HG03378 (cell line): ENCODE measurements around the gene GGPS1.
"Not testable (repeated sequence)": the region's sequence is repeated elsewhere in the genome, so short reads cannot be mapped to it uniquely, and the experiment has no call there.

ENCODE experiments used
- ATAC-seq: cut with Tn5 transposase; IDR thresholded peaks from one replicate; pipeline ENCODE4 v1.9.1; 2021; ENCODE audit warnings: mild to moderate bottlenecking, moderate library complexity; ENCODE audit not compliant: unreplicated experiment

The GGPS1 gene

DNA sequence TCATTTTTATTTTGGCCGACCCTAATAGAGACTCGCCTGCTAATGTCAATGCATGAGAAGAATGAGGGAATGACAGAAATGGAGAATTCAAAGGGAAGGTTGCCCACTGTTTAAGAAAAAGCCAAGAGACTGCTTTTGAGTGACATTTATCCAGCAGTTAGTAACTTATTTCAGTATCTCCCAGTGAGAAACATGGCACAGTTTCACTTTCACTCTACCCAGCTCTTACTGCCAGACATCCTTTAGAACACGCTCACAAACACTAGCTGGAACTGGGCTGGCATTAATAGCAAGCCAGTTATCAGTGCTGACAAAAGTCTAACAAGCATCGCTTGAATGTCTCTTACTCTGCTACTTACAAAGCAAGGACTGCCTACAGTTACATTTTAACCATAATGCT lies 8.5 kb downstream of the GGPS1 start:
- ATAC-seq, result no peak

GRCh38 chr1:235339746-235340145 lies 11.4 kb downstream of the GGPS1 start:
- ATAC-seq, result no peak

DNA sequence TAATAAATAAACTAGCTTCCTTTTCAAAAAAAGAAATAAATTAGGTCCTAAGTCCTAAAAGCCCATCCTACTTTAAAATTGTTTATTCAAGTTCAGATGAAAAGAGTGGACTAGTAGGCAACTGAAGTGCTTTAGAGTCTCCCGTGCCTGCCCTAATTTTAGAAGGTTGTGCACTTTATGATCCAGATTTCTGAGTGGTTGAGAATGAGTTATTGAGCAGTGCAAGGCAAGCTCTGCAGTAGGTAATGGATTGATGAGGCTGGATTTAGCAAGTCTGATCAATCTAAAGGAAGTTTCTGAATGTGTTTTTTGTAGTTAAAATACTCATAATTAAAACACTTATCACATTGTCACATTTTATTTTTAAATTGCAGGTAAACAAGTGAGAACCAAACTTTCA lies 13.0 kb downstream of the GGPS1 start:
- ATAC-seq, result no peak

DNA sequence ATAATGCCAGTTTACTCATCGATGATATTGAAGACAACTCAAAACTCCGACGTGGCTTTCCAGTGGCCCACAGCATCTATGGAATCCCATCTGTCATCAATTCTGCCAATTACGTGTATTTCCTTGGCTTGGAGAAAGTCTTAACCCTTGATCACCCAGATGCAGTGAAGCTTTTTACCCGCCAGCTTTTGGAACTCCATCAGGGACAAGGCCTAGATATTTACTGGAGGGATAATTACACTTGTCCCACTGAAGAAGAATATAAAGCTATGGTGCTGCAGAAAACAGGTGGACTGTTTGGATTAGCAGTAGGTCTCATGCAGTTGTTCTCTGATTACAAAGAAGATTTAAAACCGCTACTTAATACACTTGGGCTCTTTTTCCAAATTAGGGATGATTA lies 13.7 kb downstream of the GGPS1 start:
- ATAC-seq, result no peak

GRCh38 chr1:235342471-235342870 lies 14.1 kb downstream of the GGPS1 start:
- no peak for ATAC-seq

DNA sequence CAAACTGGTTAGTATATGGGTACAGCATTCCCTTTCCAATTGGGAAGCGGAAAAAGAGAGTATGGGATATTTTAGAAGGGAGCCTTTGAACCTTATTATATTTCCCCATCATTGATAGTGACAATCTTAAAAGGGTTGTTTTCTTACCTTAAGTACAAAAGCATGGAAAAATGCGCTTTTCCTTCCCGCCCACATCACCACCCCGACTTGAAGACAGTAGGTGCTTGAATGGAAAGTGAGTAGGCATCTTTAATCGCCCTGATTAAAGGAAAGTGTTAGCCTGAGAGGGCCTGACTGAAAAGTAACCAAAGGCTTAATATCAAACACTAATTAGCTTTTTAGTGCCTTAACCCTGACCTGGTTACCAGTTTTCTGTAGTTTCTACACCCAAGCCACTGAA lies 15.4 kb downstream of the GGPS1 start:
- no peak for ATAC-seq

GRCh38 chr1:235351441-235351840 lies 23.1 kb downstream of the GGPS1 start:
- ATAC-seq, result no peak

- no peak for ATAC-seq
These were observed 23.5 kb downstream of the GGPS1 start for GRCh38 chr1:235351898-235352297.

- ATAC-seq, result no peak
These were observed 29.4 kb downstream of the GGPS1 start for GRCh38 chr1:235357485-235358373.

- no peak for ATAC-seq
These were observed 30.5 kb downstream of the GGPS1 start for GRCh38 chr1:235358899-235359298.

GRCh38 chr1:235364189-235364588 lies 35.8 kb downstream of the GGPS1 start:
- ATAC-seq, result not testable (repeated sequence)

- no peak for ATAC-seq
These were observed 37.9 kb downstream of the GGPS1 start for GRCh38 chr1:235366286-235366685.

DNA sequence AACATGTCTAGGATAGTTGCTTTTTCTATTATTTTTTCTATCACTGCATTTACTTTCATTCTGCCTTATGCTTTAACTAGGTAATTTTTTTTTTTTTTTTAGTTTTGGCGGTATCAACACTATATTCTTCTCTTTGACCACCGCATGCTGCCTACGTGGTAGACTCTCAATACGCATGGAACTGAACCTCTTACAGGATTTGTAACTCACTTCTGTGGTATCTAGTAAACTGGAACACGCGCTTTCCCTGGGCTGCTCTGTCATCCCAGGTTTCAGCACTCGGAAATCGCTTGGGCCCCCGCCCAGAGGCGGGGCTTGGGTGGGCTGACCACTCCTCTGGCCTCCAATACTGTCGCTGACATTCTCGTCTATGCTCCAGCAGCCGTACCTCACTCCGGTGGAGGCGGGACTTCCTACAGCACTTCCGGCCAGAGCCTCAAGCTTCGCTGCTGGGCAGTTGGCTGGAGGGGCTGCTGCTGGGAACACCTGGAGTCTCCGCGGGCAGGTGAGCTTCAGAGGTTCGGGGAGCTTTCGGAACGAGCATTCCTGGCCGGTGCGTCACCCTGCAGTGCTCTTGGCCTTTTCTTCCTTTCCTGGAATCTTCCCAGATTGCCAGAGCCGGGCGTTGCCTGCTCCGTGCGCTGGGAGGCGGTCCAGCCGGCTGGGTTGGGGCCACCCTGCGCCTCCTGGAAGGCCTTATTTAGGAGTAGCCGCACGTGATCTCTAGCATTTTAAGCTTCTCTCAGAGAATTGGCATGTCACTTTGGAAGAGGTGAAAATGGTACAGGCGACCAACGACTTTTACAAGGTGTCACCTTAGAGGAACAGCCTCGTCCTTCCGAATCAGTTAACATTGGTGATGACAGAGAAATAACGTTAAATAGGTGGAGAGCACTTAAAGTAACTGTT lies 38.9 kb downstream of the GGPS1 start, which contains the start of gene TBCE:
TSS of gene TBCE (plus strand) at position 428 of the 909 bp plus-strand sequence. CDS start 12,623 bp downstream, outside the sequence.
- peak; percentile 100 for ATAC-seq

DNA sequence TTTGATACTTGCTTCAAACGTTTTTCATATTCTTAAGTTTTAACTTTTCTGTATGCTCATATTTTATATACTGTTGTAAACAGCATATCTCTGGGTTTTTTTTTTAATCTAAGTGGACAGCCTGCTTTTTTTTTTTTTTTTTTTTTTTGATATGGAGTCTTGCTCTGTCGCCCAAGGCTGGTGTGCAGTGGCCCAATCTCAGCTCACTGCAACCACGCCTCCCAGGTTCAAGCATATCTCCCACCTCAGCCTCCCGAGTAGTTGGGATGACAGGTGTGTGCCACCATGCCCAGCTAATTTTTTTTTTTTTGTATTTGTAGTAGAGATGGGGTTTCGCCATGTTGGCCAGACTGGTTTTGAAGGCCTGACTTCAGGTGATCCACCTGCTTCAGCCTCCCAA lies 40.1 kb downstream of the GGPS1 start:
- ATAC-seq, result no peak

DNA sequence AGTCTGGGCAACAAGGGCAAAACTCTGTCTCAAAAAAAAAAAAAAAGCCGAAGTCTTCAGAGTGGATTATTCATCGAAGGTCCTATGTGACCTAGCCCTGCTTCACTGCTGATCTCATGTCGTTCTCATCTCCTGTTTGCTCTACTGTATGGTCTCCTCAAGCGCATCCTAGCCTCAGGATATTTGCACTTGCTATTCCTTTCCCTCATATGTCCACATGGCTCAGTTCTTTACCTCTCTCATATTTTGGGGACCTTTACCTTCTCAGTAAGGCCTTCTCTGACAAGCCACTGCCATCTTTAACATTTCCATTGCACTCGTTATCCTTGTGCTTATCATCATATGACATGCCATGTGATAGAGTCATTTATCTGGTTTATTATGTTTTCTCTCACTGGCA lies 41.4 kb downstream of the GGPS1 start:
- no peak for ATAC-seq

DNA sequence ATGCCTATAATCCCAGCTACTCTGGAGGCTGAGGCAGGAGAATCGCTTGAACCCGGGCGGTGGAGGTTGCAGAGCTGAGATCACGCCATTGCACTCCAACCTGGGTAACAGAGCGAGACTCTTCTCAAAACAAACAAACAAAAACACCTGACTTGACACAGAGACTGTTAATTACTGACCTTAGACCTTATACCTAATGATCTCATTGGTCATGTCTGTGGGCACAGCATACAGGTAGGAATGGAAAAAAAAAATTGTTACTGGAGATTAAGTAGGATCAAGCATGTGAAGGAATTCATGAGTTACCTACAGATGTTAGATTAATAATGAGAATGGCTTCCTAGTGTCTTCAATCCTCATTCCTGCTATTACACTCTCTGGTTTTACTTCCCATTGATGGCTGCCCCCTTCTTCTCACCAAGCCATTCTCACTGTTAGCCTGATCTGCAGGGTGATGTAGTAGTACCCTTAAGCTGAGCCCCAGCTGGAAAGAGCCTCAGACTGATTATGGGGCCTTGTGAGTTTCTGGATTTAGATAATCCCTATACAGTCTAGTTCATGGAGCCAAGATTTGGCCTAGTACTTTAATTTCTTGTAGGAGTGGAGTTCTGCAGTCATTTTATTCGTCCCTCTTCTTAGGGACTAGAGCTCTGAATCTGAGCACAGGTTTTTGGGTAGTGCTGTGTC lies 47.7 kb downstream of the GGPS1 start:
- no peak for ATAC-seq

DNA sequence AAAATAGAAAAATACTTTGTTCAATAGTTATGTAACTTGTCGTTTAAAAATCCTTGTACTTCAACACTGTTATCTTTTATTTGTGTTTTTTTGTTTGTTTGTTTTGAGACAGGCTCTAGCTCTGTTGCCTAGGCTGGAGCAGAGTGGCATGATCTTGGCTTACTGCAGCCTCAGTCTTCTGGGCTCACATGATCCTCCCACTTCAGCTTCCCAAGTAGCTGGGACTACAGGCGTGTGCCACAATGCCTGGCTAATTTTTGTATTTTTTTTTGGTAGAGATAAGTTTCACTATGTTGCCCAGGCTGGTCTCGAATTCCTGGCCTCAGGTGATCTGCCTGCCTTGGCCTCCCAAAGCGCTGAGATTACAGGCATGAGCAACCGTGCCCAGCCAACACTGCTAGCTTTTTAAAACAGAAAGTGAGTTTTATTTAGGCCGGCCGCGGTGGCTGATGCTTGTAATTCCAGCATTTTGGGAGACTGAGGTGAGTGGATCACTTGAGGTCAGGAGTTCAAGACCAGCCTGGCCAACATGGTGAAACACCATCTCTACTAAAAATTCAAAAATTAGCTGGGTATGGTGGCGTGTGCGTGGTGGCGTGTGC lies 49.9 kb downstream of the GGPS1 start:
- not testable (repeated sequence) for ATAC-seq

DNA sequence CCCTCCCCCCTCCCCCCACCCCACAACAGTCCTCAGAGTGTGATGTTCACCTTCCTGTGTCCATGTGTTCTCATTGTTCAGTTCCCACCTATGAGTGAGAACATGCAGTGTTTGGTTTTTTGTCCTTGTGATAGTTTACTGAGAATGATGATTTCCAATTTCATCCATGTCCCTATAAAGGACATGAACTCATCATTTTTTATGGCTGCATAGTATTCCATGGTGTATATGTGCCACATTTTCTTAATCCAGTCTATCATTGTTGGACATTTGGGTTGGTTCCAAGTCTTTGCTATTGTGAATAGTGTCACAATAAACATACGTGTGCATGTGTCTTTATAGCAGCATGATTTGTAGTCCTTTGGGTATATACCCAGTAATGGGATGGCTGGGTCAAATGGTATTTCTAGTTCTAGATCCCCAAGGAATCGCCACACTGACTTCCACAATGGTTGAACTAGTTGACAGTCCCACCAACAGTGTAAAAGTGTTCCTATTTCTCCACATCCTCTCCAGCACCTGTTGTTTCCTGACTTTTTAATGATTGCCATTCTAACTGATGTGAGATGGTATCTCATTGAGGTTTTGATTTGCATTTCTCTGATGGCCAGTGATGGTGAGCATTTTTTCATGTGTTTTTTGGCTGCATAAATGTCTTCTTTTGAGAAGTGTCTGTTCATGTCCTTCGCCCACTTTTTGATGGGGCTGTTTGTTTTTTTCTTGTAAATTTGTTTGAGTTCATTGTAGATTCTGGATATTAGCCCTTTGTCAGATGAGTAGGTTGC lies 53.8 kb downstream of the GGPS1 start:
- ATAC-seq, result not testable (repeated sequence)

- not testable (repeated sequence) for ATAC-seq
These were observed 57.3 kb downstream of the GGPS1 start for GRCh38 chr1:235385633-235386032.

DNA sequence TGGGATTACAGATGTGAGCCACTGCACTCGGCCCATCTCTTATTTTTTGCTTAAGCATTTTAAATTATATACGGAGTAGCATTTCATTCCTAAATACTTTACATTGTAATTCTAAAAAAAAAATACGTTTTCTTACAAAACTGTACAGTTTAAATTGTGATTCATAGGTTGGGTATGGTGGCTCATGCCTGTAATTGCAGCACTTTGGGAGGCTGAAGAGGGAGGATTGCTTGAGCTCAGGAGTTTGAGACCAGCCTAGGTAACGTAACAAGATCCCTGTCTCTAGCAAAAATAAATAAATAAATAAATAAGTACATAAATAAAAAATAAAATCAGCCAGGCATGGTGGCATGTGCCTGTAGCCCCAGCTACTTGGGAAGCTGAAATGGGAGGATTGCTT lies 63.5 kb downstream of the GGPS1 start:
- no peak for ATAC-seq
